Heart left ventricle (tissue), 16 donors: ENCODE measurements around the gene PIGC. TPM values are rescaled to one million over a fixed set of nuclear protein-coding genes. Genes with fewer than 3 reads are reported as not detected.

Experiments used
- ATAC-seq, 4 donors: fragments of 200-7000 bp; cut with Tn5 transposase; one replicate each; pipeline ENCODE4 v1.9.1; 2020 to 2022; ENCODE audit warnings: moderate library complexity in 4 of 4, mild to moderate bottlenecking in 3 of 4, moderate number of reproducible peaks in 1 of 4
- DNase-seq, 5 donors: peaks; one replicate each; pipeline ENCODE4 v3.0.0-alpha.2; 2020
- H3K27ac ChIP-seq, 12 donors: fragments of 200-600 bp; sonication (generic) in 4 of 12; one replicate each; pipeline versions ENCODE4 v1.5.0 to v1.8.0; 2016 to 2022; ENCODE audit warnings: mild to moderate bottlenecking in 2 of 12
- H3K27me3 ChIP-seq, 9 donors: fragments of 200-600 bp; sonication (generic) in 2 of 9; one replicate each; pipeline versions ENCODE4 v1.5.1 to v1.8.0; 2016 to 2022; ENCODE audit warnings: mild to moderate bottlenecking in 3 of 9
- H3K36me3 ChIP-seq, 9 donors: fragments of 200-600 bp; sonication (generic) in 2 of 9; one replicate each; pipeline versions ENCODE4 v1.5.0 to v1.8.0; 2018 to 2022; ENCODE audit warnings: mild to moderate bottlenecking in 2 of 9
- H3K4me1 ChIP-seq, 12 donors: fragments of 200-600 bp; sonication (generic) in 4 of 12; one replicate each; pipeline versions ENCODE4 v1.5.0 to v1.8.0; 2016 to 2022; ENCODE audit warnings: mild to moderate bottlenecking in 3 of 12
- H3K4me3 ChIP-seq, 12 donors: fragments of 200-600 bp; sonication (generic) in 4 of 12; one replicate each; pipeline versions ENCODE4 v1.5.0 to v1.8.0; 2017 to 2022; ENCODE audit warnings: mild to moderate bottlenecking in 9 of 12, moderate library complexity in 4 of 12
- H3K9me3 ChIP-seq, 12 donors: fragments of 200-600 bp; sonication (generic) in 4 of 12; one replicate each; pipeline versions ENCODE4 v1.5.0 to v1.8.0; 2016 to 2022; ENCODE audit warnings: mild to moderate bottlenecking in 1 of 12
- POLR2A ChIP-seq, 2 donors: fragments of 450-650 bp; IDR thresholded peaks; one replicate each; pipeline ENCODE4 v1.6.1; 2017; ENCODE audit warnings: antibody characterized with exemption in 2 of 2, mild to moderate bottlenecking in 2 of 2, moderate library complexity in 2 of 2
- WGBS, 4 donors: extraction: QIAGEN DNeasy Blood & Tissue Kit in 2 of 4; methylation state at CpG; one replicate each; pipeline versions ENCODE4 v1.1.5 to v1.1.7; 2013 to 2018; 5-methylcytosine and 5-hydroxymethylcytosine counted together
- intact Hi-C, 10 donors: fragments of 100-400 bp; cut with DNase I; formaldehyde crosslinking; loops; one replicate each; pipeline versions ENCODE4 v1.11.1 to v1.14.2; 2022
- polyA plus RNA-seq, 2 donors: library from polyadenylated mRNA; stranded (reverse); fragments of 200-250 nt; gene quantifications; one replicate each; pipeline ENCODE4 v1.2.3, GENCODE V29; 2013
- total RNA-seq, 9 donors: library from RNA; depleted of rRNA in 2 of 9; stranded (reverse); fragments of >200 nt in 2 of 9; fragmentation: NEBNext Ultra II Directional in 3 of 9; extraction: Animal tissue kit (Norgen Biotek cat#: 25700) in 3 of 9; gene quantifications; one replicate each; pipeline versions ENCODE4 v1.1.0 to v1.2.4, GENCODE V29; 2016 to 2023
- TF ChIP-seq, protein P1 (sequence below), 12 donors: fragments of 200-600 bp; sonication (generic) in 4 of 12; IDR thresholded peaks; one replicate each; pipeline versions ENCODE4 v1.5.0 to v1.8.0; 2018 to 2022; ENCODE audit warnings: antibody characterized with exemption in 12 of 12, mild to moderate bottlenecking in 5 of 12
- donor health status: ischemic (EF 13 %, LVEDD 7.1; RV severe dilation, severe dysfunction).
- donor health status: healthy with polysubstance abuse.
- donor health status: DM: no; HTN: yes; CAD: no.
- donor health status: DM: no; HTN: no; CAD: no.
- donor health status: ischemic (EF 25% LVEDD 6.9; RV normal size, moderate dysfunction).
- donor health status: ischemic (EF 25% LVEDD 5.7; RV mildly dilated, moderate dysfunction).
- donor health status: healthy.
- donor health status: DM: yes; HTN: yes; CAD: no.
- donor health status: ischemic (EF 35%, LVEDD 5.7; RV mildly dilated, moderate dysfunction).
- donor health status: nonischemic (EF 11% LVEDD 7.7; RV severe dilation, severe dysfunction).
- donor health status: DM: yes; HTN: yes; CAD: no.
- donor health status: PGD.
- donor health status: ischemic (EF 29% LVEDD 5.4; RV normal size, mild dysfunction).
- donor health status: nonischemic (EF 23%, LVEDD 6.1; RV moderate dilation, normal function).

PIGC gene
- total and polyA plus RNA-seq, 11 donors, result 12.3 to 22.9 (median 15.7) TPM

DNA sequence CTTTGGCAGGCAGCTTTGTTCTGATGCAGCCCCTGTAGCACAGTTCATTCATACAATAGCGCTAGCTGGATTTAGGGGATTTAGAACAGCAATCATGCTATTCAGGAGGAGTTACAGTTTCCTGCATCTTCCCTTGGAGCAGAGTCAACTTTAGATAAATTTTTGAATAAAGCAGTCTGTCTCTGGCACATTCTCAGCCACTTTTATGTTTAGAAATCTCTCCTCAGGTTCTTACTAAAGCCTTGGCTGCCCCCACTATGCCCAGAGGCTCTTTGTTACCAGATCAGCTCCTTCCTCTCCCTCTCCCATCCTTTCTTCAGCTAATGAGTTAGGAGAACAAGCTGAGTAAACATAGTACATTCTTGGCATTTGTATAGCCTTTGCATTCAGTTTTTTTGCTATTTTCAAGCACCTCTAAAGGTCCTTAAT is 17.0 kb upstream of the PIGC start:
- no peak overlapping the region for H3K27ac ChIP-seq
- no peaks in the 10 kb centered on the region for H3K9me3 ChIP-seq
- TF ChIP-seq, protein P1, sequence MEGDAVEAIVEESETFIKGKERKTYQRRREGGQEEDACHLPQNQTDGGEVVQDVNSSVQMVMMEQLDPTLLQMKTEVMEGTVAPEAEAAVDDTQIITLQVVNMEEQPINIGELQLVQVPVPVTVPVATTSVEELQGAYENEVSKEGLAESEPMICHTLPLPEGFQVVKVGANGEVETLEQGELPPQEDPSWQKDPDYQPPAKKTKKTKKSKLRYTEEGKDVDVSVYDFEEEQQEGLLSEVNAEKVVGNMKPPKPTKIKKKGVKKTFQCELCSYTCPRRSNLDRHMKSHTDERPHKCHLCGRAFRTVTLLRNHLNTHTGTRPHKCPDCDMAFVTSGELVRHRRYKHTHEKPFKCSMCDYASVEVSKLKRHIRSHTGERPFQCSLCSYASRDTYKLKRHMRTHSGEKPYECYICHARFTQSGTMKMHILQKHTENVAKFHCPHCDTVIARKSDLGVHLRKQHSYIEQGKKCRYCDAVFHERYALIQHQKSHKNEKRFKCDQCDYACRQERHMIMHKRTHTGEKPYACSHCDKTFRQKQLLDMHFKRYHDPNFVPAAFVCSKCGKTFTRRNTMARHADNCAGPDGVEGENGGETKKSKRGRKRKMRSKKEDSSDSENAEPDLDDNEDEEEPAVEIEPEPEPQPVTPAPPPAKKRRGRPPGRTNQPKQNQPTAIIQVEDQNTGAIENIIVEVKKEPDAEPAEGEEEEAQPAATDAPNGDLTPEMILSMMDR (IDR thresholded peaks at IDR 0.05), result no peak
- TF ChIP-seq POLR2A (IDR thresholded peaks at IDR 0.05), result no peak
- H3K36me3 ChIP-seq, result no peaks in the 10 kb centered on the region
- H3K4me3 ChIP-seq, result no peak overlapping the region
- peaks cover 0 to 6% (median 0%) of the 10 kb centered on the region in 12 donors for H3K4me1 ChIP-seq
- no peak for DNase-seq
- intact Hi-C loops, result no loop called here
- no peaks in the 10 kb centered on the region for H3K27me3 ChIP-seq
- WGBS, 4 donors, result 55 to 69% (median 60%) methylated on average over 1 of the region's 1 CpG
- ATAC-seq, result no peak

DNA sequence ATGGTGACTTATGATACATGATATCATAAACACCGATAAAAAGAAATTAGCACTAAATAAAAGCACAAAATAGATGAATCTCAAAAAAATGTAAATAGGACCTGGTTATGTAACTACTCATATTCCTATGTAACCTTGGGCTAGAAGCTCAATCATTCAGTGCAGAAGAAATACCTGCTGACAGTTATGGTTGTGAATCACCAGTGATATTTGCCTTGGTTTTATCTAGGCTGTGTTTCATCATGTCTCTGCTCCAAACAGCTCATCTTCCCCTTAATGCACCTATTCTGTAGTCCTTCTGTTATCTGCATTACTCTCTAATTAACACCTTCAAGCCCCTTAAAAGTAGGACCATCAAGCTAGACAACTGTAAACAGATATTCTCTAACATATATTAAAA is 16.3 kb upstream of the PIGC start:
- TF ChIP-seq POLR2A (IDR thresholded peaks at IDR 0.05), result no peak
- TF ChIP-seq, protein P1 (IDR thresholded peaks at IDR 0.05), result no peak
- 94 to 100% (median 97%) methylated on average over 1 of the region's 1 CpG for WGBS, 4 donors
- no peak overlapping the region for H3K27ac ChIP-seq
- no peak overlapping the region for H3K4me3 ChIP-seq
- no peak for DNase-seq
- peaks cover 0 to under 1% (median 0%) of the 10 kb centered on the region in 12 donors for H3K4me1 ChIP-seq
- intact Hi-C loops, result no loop called here
- ATAC-seq, result no peak
- H3K36me3 ChIP-seq, result no peaks in the 10 kb centered on the region
- H3K27me3 ChIP-seq, result no peaks in the 10 kb centered on the region
- H3K9me3 ChIP-seq, result no peaks in the 10 kb centered on the region

DNA sequence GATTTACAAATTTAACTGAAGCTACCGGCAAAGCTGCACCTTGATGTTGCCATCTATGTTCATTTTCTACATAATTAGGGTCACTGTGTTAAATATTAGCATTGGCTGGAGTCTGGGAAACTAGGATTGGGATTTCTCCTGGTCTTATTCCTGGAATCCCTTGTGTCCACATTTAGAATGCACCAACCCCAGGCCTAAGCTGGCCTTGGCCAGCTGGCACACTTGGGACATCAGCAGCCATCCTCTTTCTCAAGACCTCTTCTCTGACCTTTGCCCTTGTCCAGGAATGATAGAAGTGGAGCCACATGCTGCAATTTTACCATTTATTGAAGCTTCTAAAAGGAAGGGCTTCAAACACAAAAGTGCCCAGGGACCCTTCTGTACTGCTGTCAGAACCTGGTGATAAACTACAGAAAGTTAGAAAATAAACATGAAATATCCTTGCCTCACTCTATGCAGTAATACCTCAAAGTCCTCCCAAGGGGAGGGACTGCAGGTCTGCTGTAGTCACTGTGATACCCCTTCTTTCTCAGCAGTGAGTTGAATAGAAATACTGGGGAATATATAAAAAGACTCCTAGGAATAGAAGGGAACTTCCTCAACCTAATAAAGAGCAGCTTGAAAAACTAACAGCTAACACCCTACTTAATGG is 13.7 kb upstream of the PIGC start:
- no peaks in the 10 kb centered on the region for H3K36me3 ChIP-seq
- WGBS, 4 donors, result 85 to 97% (median 90%) methylated on average over 1 of the region's 1 CpG
- H3K4me3 ChIP-seq, result no peak overlapping the region
- no peak overlapping the region for H3K27ac ChIP-seq
- intact Hi-C loops, result loop anchor here in 5 of 10 donors (10.0 kb wide), 3 partner anchors 77 to 267 kb away; partner anchors contain the start of gene SUCO (in 2 of the 5)
- H3K4me1 ChIP-seq, result peaks cover 0 to 6% (median 0%) of the 10 kb centered on the region in 12 donors
- ATAC-seq, result no peak
- no peaks in the 10 kb centered on the region for H3K9me3 ChIP-seq
- no peaks in the 10 kb centered on the region for H3K27me3 ChIP-seq
- TF ChIP-seq, protein P1 (IDR thresholded peaks at IDR 0.05), result no peak
- TF ChIP-seq POLR2A (IDR thresholded peaks at IDR 0.05), result no peak
- DNase-seq, result no peak

DNA sequence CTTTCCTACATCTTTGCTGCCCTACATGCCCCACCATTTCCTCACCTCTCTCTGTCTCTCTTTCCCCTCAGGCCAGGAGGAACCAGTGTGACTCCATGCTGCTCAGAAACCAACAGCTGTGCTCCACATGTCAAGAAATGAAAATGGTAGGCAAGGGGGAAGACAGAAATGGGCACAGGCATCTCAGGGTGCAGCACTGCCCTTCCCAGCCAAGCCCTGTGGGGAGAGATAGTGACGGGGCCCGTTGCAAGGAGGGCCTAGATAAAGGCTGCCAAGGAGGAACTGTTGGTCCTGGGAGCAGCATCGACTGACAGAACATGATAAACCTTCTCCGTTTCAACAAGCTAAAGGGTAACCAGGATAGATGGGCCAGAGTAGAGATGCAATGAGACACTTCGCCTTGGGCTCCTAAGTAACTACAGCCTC is 12.5 kb upstream of the PIGC start:
- Histone ChIP-seq H3K36me3 (no peaks in the 10 kb centered on the region), H3K27ac (no peak overlapping the region), H3K4me3 (no peak overlapping the region), H3K9me3 (no peaks in the 10 kb centered on the region), H3K27me3 (no peaks in the 10 kb centered on the region), H3K4me1 (peaks cover 0 to 12% (median 0%) of the 10 kb centered on the region in 12 donors)
- 86 to 92% (median 87%) methylated on average over 5 of the region's 5 CpGs for WGBS, 4 donors
- ATAC-seq (no peak), DNase-seq (no peak)
- intact Hi-C loops, result loop anchor here in 5 of 10 donors (10.0 kb wide), 3 partner anchors 78 to 268 kb away; partner anchors contain the start of gene SUCO (in 2 of the 5)
- TF ChIP-seq, protein P1 (IDR thresholded peaks at IDR 0.05), result no peak
- no peak for TF ChIP-seq POLR2A (IDR thresholded peaks at IDR 0.05)
